ENCODE results near the gene CARHSP1.
"Not testable (repeated sequence)": the region's sequence is repeated elsewhere in the genome, so short reads cannot be mapped to it uniquely, and the experiment has no call there.

CARHSP1 gene

GRCh38 chr16:8848939-8849391 is 19.8 kb downstream of the CARHSP1 start:
- FAIRE-seq = no peak
- no peak for TF ChIP-seq TAF1 (IDR thresholded peaks at IDR 0.05; ENCODE audit: borderline replicate concordance, low read depth, low read length)
- TF ChIP-seq POLR2A (IDR thresholded peaks at IDR 0.05; ENCODE audit: low read depth, low read length) = no peak; the same call in 1 of the 2 replicates
- TF ChIP-seq POLR2AphosphoS5 (IDR thresholded peaks at IDR 0.05; ENCODE audit: low read depth, low read length) = no peak; the same call in 1 of the 2 replicates
- DNase-seq (ENCODE audit: insufficient read length) = no peak

- FAIRE-seq (no peak), DNase-seq (ENCODE audit: insufficient read length) (no peak)
These were observed 20.4 kb downstream of the CARHSP1 start for GRCh38 chr16:8848231-8848938.

GRCh38 chr16:8847623-8848022 is 21.2 kb downstream of the CARHSP1 start:
- FAIRE-seq (no peak), DNase-seq (ENCODE audit: insufficient read length) (no peak)
- TF ChIP-seq POLR2AphosphoS5 (IDR thresholded peaks at IDR 0.05; ENCODE audit: low read depth, low read length) (peak; percentile 25; the same call in 1 of the 2 replicates), TAF1 (IDR thresholded peaks at IDR 0.05; ENCODE audit: borderline replicate concordance, low read depth, low read length) (no peak), POLR2A (IDR thresholded peaks at IDR 0.05; ENCODE audit: low read depth, low read length) (peak; percentile 35; the same call in 1 of the 2 replicates)

More at GRCh38 chr16:8848231-8848938, 20.4 kb downstream of the CARHSP1 start:
- TF ChIP-seq TAF1 (IDR thresholded peaks at IDR 0.05; ENCODE audit: borderline replicate concordance, low read depth, low read length) (no peak), POLR2AphosphoS5 (IDR thresholded peaks at IDR 0.05; ENCODE audit: low read depth, low read length) (no peak), POLR2A (IDR thresholded peaks at IDR 0.05; ENCODE audit: low read depth, low read length) (no peak; the same call in none of the 2 replicates)

DNA sequence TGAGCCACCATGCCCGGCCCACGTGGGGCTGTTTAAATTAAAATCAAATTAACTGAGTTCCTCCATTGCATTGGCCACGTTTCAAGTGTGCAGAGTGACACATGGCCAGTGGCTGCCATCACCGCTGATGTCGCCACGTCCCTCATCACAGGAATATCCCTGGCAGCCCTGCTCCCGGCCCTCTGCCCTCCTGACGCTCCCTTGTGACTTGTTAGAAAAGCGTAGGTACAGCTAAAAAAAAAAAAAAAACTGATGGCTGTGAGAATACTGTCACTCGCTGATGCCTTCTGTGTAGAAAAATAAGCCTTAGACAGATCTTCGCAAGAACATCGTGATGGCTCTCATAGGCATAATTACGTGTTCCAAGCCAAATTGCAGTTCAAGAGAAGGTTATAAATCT is 21.7 kb downstream of the CARHSP1 start:
- FAIRE-seq = no peak
- TF ChIP-seq POLR2AphosphoS5 (IDR thresholded peaks at IDR 0.05; ENCODE audit: low read depth, low read length) (no peak), POLR2A (IDR thresholded peaks at IDR 0.05; ENCODE audit: low read depth, low read length) (no peak), TAF1 (IDR thresholded peaks at IDR 0.05; ENCODE audit: borderline replicate concordance, low read depth, low read length) (no peak)
- DNase-seq (ENCODE audit: insufficient read length) = no peak

DNA sequence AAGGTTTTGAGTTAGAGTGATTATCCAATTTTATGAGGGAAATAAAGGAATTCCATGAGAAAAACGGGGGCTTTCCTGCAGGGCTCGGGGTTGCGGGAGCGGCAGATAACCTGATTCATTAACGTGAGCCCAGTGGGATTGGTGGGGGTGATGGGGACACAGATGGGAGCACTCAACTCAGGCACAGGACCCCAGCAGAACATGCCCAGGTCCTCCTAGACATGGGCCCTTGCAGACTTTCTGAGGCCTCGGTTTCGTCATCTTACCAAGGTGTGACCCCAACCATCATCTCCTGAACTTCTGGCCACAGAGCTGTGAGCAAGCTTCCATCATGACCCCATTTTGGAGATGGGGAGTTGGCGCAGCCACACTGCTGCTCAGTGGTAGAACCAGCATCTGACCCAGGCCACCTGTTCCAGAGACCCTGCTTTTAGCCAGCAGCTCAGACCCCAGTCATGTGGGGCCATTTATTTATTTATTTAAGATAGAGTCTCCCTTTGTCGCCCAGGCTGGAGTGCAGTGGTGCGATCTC is 22.3 kb downstream of the CARHSP1 start:
- DNase-seq (ENCODE audit: insufficient read length) = no peak
- TF ChIP-seq TAF1 (IDR thresholded peaks at IDR 0.05; ENCODE audit: borderline replicate concordance, low read depth, low read length) (no peak), POLR2AphosphoS5 (IDR thresholded peaks at IDR 0.05; ENCODE audit: low read depth, low read length) (no peak)
- FAIRE-seq = no peak

GRCh38 chr16:8845699-8846298 is 23.0 kb downstream of the CARHSP1 start:
- no peak for DNase-seq (ENCODE audit: insufficient read length)
- no peak for FAIRE-seq
- no peak for TF ChIP-seq POLR2AphosphoS5 (IDR thresholded peaks at IDR 0.05; ENCODE audit: low read depth, low read length)
- TF ChIP-seq TAF1 (IDR thresholded peaks at IDR 0.05; ENCODE audit: borderline replicate concordance, low read depth, low read length) = no peak
- no peak for TF ChIP-seq POLR2A (IDR thresholded peaks at IDR 0.05; ENCODE audit: low read depth, low read length)

DNA sequence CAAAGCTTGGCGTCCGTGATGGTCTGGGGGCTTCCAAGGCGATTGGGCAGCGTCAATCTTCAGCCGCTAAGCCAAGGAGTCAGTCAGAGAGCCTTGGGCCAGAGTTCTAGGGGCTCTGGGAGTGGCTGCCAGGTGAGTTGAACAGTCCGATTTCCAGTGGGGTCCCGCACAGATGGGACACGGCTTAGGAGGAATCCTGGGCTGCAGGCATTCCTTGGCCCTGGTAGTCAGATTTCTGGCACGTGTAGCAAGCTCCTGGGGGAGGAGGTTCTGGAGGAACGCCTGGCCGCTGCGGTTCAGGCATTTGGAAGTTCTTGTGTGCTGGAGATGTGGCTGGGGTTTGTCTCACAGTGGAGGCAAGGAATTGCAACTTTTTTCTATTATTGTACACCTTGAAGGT is 25.5 kb downstream of the CARHSP1 start:
- not testable (repeated sequence) for FAIRE-seq; DNase-seq (ENCODE audit: insufficient read length)

- FAIRE-seq; DNase-seq (ENCODE audit: insufficient read length): not testable (repeated sequence)
These were observed 26.8 kb downstream of the CARHSP1 start for GRCh38 chr16:8842016-8842415.

DNA sequence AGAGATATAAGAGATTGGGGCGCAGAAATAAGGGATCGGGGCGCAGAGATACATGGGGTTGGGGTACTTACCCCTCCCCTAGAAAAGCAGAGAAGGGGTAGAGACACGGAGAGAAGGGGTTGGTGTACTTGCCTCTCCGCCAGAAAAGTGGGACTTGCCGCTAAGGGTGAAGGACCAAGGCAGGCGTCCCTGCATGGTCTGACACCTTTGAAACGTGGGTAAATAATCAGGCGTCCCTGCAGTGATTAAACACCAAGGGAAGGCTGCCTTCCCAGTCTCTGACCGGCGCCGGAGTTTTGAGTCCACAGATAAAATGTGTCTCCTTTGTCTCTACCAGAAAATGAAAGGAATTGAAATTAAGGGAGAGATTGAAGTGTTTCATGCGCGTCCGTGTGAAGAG is 31.2 kb downstream of the CARHSP1 start:
- DNase-seq (ENCODE audit: insufficient read length); FAIRE-seq: not testable (repeated sequence)

DNA sequence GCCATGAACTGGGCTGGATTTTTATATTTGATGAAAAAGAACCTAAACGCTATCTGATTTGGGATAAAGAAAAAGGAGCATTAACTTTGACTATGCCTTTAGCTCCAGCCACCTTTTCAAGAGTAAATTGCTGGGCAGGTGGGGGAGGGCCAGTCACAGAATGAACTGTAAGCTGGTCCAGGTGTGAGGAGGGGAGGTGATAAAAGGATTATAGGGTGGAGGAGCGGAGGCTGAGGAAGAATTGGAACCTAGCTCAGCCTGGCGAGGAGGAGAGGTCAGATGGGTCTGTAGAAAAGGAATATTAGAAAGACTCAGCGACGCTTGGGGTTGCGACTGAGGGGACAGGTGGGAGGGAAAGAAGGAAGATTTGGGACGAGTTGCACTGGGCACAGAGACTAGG is 32.0 kb downstream of the CARHSP1 start:
- FAIRE-seq; DNase-seq (ENCODE audit: insufficient read length): not testable (repeated sequence)

- no peak for FAIRE-seq
- TF ChIP-seq POLR2A (IDR thresholded peaks at IDR 0.05; ENCODE audit: low read depth, low read length) = no peak
- TF ChIP-seq POLR2AphosphoS5 (IDR thresholded peaks at IDR 0.05; ENCODE audit: low read depth, low read length) = no peak
- TF ChIP-seq TAF1 (IDR thresholded peaks at IDR 0.05; ENCODE audit: borderline replicate concordance, low read depth, low read length) = no peak
- no peak for DNase-seq (ENCODE audit: insufficient read length)
These were observed 36.1 kb downstream of the CARHSP1 start for GRCh38 chr16:8832717-8833105.

GRCh38 chr16:8831871-8832716 is 36.7 kb downstream of the CARHSP1 start:
- no peak for DNase-seq (ENCODE audit: insufficient read length)
- TF ChIP-seq TAF1 (IDR thresholded peaks at IDR 0.05; ENCODE audit: borderline replicate concordance, low read depth, low read length) (no peak), POLR2AphosphoS5 (IDR thresholded peaks at IDR 0.05; ENCODE audit: low read depth, low read length) (no peak), POLR2A (IDR thresholded peaks at IDR 0.05; ENCODE audit: low read depth, low read length) (no peak; the same call in 1 of the 2 replicates)
- FAIRE-seq = no peak

All from GM12892 (cell line).